IMR-90 (cell line): ENCODE results near the gene KLHDC3. TPM values are rescaled to one million over a fixed set of nuclear protein-coding genes. Genes with fewer than 3 reads are reported as not detected.

Experiments
- ATAC-seq: fragments of 200-7000 bp; cut with Tn5 transposase; 2 replicates; pipeline ENCODE4 v1.9.1; 2020; ENCODE audit warnings: low read depth, mild to moderate bottlenecking, moderate library complexity
- BruUV-seq: library from RNA; stranded (reverse); fragments of 400-500 nt; replicated peaks from 2 replicates; lab custom pipeline; 2021; lab: Mats Ljungman, UMichigan
- CTCF ChIA-PET: fragments of 300-600 bp; formaldehyde crosslinking; extraction: SDS; loops from one replicate; lab custom pipeline; 2021; ENCODE audit warnings: antibody characterized with exemption; lab: Yijun Ruan, JAX
- POLR2A ChIA-PET: fragments of 300-600 bp; sonication (Branson Sonifier 250); formaldehyde crosslinking; loops from one replicate; lab custom pipeline; 2022; ENCODE audit warnings: antibody characterized with exemption; ENCODE audit not compliant: unreplicated experiment; lab: Charles Lee
- DNase-seq: peaks from one replicate; pipeline ENCODE4 v3.0.0; 2013
- H2AFZ ChIP-seq: replicated peaks from 2 replicates; pipeline ENCODE3; 2013; ENCODE audit warnings: low read length, mild to moderate bottlenecking; ENCODE audit not compliant: poor library complexity
- H2AK5ac ChIP-seq: 2 replicates; pipeline ENCODE4 v1.6.1; 2013; ENCODE audit warnings: low read depth, low read length, inconsistent platforms
- H2AK9ac ChIP-seq: replicated peaks from 2 replicates; pipeline ENCODE3; 2013; ENCODE audit warnings: mild to moderate bottlenecking, low read depth, low read length, moderate library complexity; ENCODE audit not compliant: poor library complexity
- H2BK120ac ChIP-seq: 2 replicates; pipeline ENCODE4 v1.6.1; 2013; ENCODE audit warnings: low read depth, low read length, inconsistent platforms
- H2BK15ac ChIP-seq: 3 replicates; pipeline ENCODE4 v1.6.1; 2013; ENCODE audit warnings: low read depth, low read length, inconsistent platforms
- H2BK20ac ChIP-seq: 2 replicates; pipeline ENCODE4 v1.6.1; 2013; ENCODE audit warnings: low read depth, mild to moderate bottlenecking, inconsistent platforms, low read length, moderate library complexity
- H2BK5ac ChIP-seq: 2 replicates; pipeline ENCODE4 v1.6.1; 2013; ENCODE audit warnings: mild to moderate bottlenecking, low read depth, low read length, inconsistent platforms; ENCODE audit not compliant: poor library complexity, severe bottlenecking
- H3K14ac ChIP-seq: replicated peaks from 2 replicates; pipeline ENCODE4 v1.6.1; 2013; ENCODE audit warnings: low read depth, low read length, inconsistent platforms
- H3K18ac ChIP-seq: 2 replicates; pipeline ENCODE4 v1.6.1; 2013; ENCODE audit warnings: low read depth, low read length, control low read depth
- H3K23ac ChIP-seq: 2 replicates; pipeline ENCODE4 v1.6.1; 2013; ENCODE audit warnings: low read depth, low read length, inconsistent platforms
- H3K27ac ChIP-seq: 2 replicates; pipeline ENCODE4 v1.5.1; 2013; ENCODE audit warnings: mild to moderate bottlenecking, control low read depth, low read length; ENCODE audit not compliant: insufficient read depth
- H3K27me3 ChIP-seq: 2 replicates; pipeline ENCODE4 v1.6.1; 2013; ENCODE audit warnings: low read length; ENCODE audit not compliant: control insufficient read depth, insufficient read depth
- H3K36me3 ChIP-seq: 2 replicates; pipeline ENCODE4 v1.6.1; 2013; ENCODE audit warnings: low read length, mixed read lengths; ENCODE audit not compliant: control insufficient read depth, insufficient read depth
- H3K4ac ChIP-seq: 2 replicates; pipeline ENCODE4 v1.6.1; 2013; ENCODE audit warnings: low read depth, low read length, inconsistent platforms
- H3K4me1 ChIP-seq: 2 replicates; pipeline ENCODE4 v1.6.1; 2013; ENCODE audit warnings: low read length, mixed read lengths; ENCODE audit not compliant: control insufficient read depth, insufficient read depth
- H3K4me2 ChIP-seq: 2 replicates; pipeline ENCODE4 v1.6.1; 2013; ENCODE audit warnings: low read depth, mild to moderate bottlenecking, control low read depth, low read length, moderate library complexity
- H3K4me3 ChIP-seq: 2 replicates; pipeline ENCODE4 v1.5.1; 2013; ENCODE audit warnings: low read depth, mild to moderate bottlenecking, control low read depth, low read length, moderate library complexity; ENCODE audit not compliant: insufficient read depth
- H3K56ac ChIP-seq: 2 replicates; pipeline ENCODE4 v1.6.1; 2013; ENCODE audit warnings: low read length, inconsistent platforms; ENCODE audit not compliant: insufficient read depth; ENCODE audit errors: extremely low read depth
- H3K79me1 ChIP-seq, 2 experiments: 2 replicates each; pipeline ENCODE4 v1.6.1; 2013; ENCODE audit warnings: low read length in 2 of 2, inconsistent platforms in 1 of 2, low read depth in 1 of 2
- H3K9ac ChIP-seq: 2 replicates; pipeline ENCODE4 v1.6.1; 2013; ENCODE audit warnings: low read depth, low read length, control low read depth
- H3K9me1 ChIP-seq: 2 replicates; pipeline ENCODE4 v1.6.1; 2013; ENCODE audit warnings: low read length, inconsistent platforms; ENCODE audit not compliant: insufficient read depth
- H3K9me3 ChIP-seq: 2 replicates; pipeline ENCODE4 v1.6.1; 2013; ENCODE audit warnings: low read length; ENCODE audit not compliant: control insufficient read depth, insufficient read depth
- H4K20me1 ChIP-seq: 2 replicates; pipeline ENCODE4 v1.6.1; 2013; ENCODE audit warnings: low read length, inconsistent platforms; ENCODE audit not compliant: insufficient read depth
- H4K5ac ChIP-seq: 2 replicates; pipeline ENCODE4 v1.6.1; 2013; ENCODE audit warnings: mild to moderate bottlenecking, low read depth, low read length, control low read depth
- H4K8ac ChIP-seq, 2 experiments: 2 replicates each; pipeline ENCODE4 v1.6.1; 2013; ENCODE audit warnings: low read depth in 2 of 2, low read length in 2 of 2, control low read depth in 1 of 2, inconsistent platforms in 1 of 2
- H4K91ac ChIP-seq: 2 replicates; pipeline ENCODE4 v1.6.1; 2013; ENCODE audit warnings: low read depth, low read length, inconsistent platforms; ENCODE audit not compliant: insufficient read depth
- RAD21 ChIP-seq: IDR thresholded peaks from 2 replicates; pipeline ENCODE4 v1.6.1; 2012; ENCODE audit warnings: low read length, improper control_type of control experiment
- WGBS, 2 experiments: methylation state at CpG; one replicate each; pipeline versions ENCODE4 v1.1.5 to v1.1.7; 2013; ENCODE audit warnings: missing lambda C conversion rate in 2 of 2; ENCODE audit not compliant: insufficient read length in 1 of 2; ENCODE audit errors: extremely low coverage in 2 of 2; 5-methylcytosine and 5-hydroxymethylcytosine counted together
- dilution Hi-C: fragments of 300-500 bp; cut with HindIII; formaldehyde crosslinking; loops from one replicate; pipeline ENCODE4 v1.14.3; 2018; ENCODE audit warnings: low sequenced_read_pairs; ENCODE audit not compliant: unreplicated experiment
- in situ Hi-C: fragments of 300-500 bp; cut with MboI; formaldehyde crosslinking; loops from 3 replicates; pipeline ENCODE4 v1.14.3; 2019; ENCODE audit warnings: low sequenced_read_pairs, inconsistent platforms, mixed read lengths
- intact Hi-C: fragments of 100-400 bp; cut with micrococcal nuclease; formaldehyde crosslinking; loops from 2 replicates; pipeline ENCODE4 v1.10.0; 2022
- polyA plus RNA-seq, 3 experiments: library from polyadenylated mRNA; depleted of rRNA; stranded (reverse); fragments of >200 nt; gene quantifications; 2 replicates each; pipeline ENCODE4 v1.2.3, GENCODE V29; 2012; ENCODE audit warnings: low replicate concordance in 1 of 3
- total RNA-seq: library from RNA; depleted of rRNA; stranded (reverse); fragments of >200 nt; gene quantifications from 2 replicates; pipeline ENCODE4 v1.2.3, GENCODE V29; 2012

Gene KLHDC3
- total and polyA plus RNA-seq, 2 of the 4 experiments (the other 2 are of a cell fraction): 57.1 to 76.0 TPM

DNA sequence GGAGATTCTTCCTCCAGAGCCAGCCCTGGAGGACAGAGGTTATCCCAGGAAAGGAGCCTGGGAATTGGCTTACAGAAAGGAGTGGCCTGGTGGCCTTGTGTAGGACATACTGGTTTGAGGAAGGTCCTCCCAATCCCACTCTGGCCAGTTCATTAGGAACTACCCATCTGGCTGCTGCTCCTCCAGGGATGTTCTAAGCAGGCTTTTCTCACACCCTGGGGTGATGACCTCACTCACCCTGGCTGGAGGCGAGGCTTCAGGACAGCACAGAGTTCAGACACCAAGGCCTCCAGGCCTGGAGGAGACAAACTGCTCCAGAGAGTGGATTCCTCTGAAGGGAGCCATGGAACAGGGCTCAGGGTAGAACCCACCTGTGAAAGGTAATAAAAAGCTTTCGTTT, 44.6 kb upstream of the KLHDC3 start:
- no peak overlapping the region for H4K91ac ChIP-seq
- H2BK5ac ChIP-seq: no peak overlapping the region
- no peak overlapping the region for H4K5ac ChIP-seq
- in situ Hi-C loops (no loop called here), dilution Hi-C loops (no loop called here), intact Hi-C loops (no loop called here)
- TF ChIP-seq RAD21: no peak
- no peak for ATAC-seq
- ChIA-PET POLR2A (no interaction called here), CTCF (no interaction called here)
- no peaks in the 10 kb centered on the region for H3K27me3 ChIP-seq
- no peak overlapping the region for H4K8ac ChIP-seq
- H3K23ac ChIP-seq: no peak overlapping the region
- peaks cover 10% of the 10 kb centered on the region for H3K4me1 ChIP-seq
- no TSS peak for BruUV-seq
- no peak overlapping the region for H2AK9ac ChIP-seq
- peaks cover 9% of the 10 kb centered on the region; the same call in 1 of the 2 replicates for H4K20me1 ChIP-seq
- no peak overlapping the region for H3K27ac ChIP-seq
- H3K9ac ChIP-seq: no peak overlapping the region
- H3K4me3 ChIP-seq: no peak overlapping the region
- H3K9me3 ChIP-seq: no peaks in the 10 kb centered on the region
- H3K56ac ChIP-seq: no peak overlapping the region
- no peak overlapping the region for H3K14ac ChIP-seq
- no CpG with 5 or more reads among the region's 2 CpGs for WGBS, 2 experiments
- no peak overlapping the region for H2AK5ac ChIP-seq
- H2AFZ ChIP-seq: no peak overlapping the region
- DNase-seq: no peak
- H3K4me2 ChIP-seq: no peak overlapping the region
- H3K4ac ChIP-seq: no peak overlapping the region
- H3K36me3 ChIP-seq: peaks cover 41% of the 10 kb centered on the region
- no peak overlapping the region for H2BK120ac ChIP-seq
- H3K79me1 ChIP-seq: peaks cover 4 to 32% of the 10 kb centered on the region in 2 experiments; a peak in 3 of 4 replicates
- no peak overlapping the region for H2BK15ac ChIP-seq
- H3K9me1 ChIP-seq: peaks cover 29% of the 10 kb centered on the region
- H2BK20ac ChIP-seq: no peak overlapping the region
- no peak overlapping the region for H3K18ac ChIP-seq
